ENCODE results near the gene SPG21. TPM values are rescaled to one million over a fixed set of nuclear protein-coding genes. Genes with fewer than 3 reads are reported as not detected.

SPG21 gene
- total RNA-seq, 1 donor from 2014 or later, result 97.1 TPM

Other genes starting within 250 kb of the SPG21 start
- 0.58 and 2.5 TPM in 2 replicates for gene RBPMS2, start 214.3 kb downstream of the SPG21 start, total RNA-seq
- gene PIF1, start 164.3 kb downstream of the SPG21 start, total RNA-seq, result 4.6 and 7.5 TPM in 2 replicates
- gene PLEKHO2, start 148.0 kb downstream of the SPG21 start, total RNA-seq, result 54.9 and 72.1 TPM in 2 replicates
- gene ANKDD1A, start 78.0 kb downstream of the SPG21 start, total RNA-seq, result 0.58 and 6.2 TPM in 2 replicates
- gene MTFMT, start 39.7 kb upstream of the SPG21 start, total RNA-seq, result 18.2 and 22.4 TPM in 2 replicates
- gene SLC51B, start 55.5 kb upstream of the SPG21 start, total RNA-seq, result not detected in 2 replicates
- not detected in 2 replicates for gene RASL12, start 78.1 kb upstream of the SPG21 start, total RNA-seq
- not detected in 2 replicates for gene KBTBD13, start 86.8 kb upstream of the SPG21 start, total RNA-seq
- 0.53 and 1.6 TPM in 2 replicates for gene UBAP1L, start 125.3 kb upstream of the SPG21 start, total RNA-seq
- gene PDCD7, start 143.9 kb upstream of the SPG21 start, total RNA-seq, result 16.6 and 18.1 TPM in 2 replicates
- gene CLPX, start 195.4 kb upstream of the SPG21 start, total RNA-seq, result 35.9 and 37.9 TPM in 2 replicates
- 0.12 TPM in 1 of 2 replicates, not detected in the other for gene CILP, start 221.6 kb upstream of the SPG21 start, total RNA-seq